K562 (cell line): ENCODE measurements around the gene TMEM174. TPM values are rescaled to one million over a fixed set of nuclear protein-coding genes. Genes with fewer than 3 reads are reported as not detected.

Experiments used
- ATAC-seq: fragments of 200-7000 bp; cut with Tn5 transposase; 3 replicates; pipeline ENCODE4 v1.9.1; 2020; ENCODE audit warnings: moderate library complexity
- BruUV-seq: library from RNA; stranded (reverse); fragments of 400-500 nt; replicated peaks from 2 replicates; lab custom pipeline; 2021; lab: Mats Ljungman, UMichigan
- CTCF ChIA-PET: fragments of 300-600 bp; formaldehyde crosslinking; extraction: SDS; loops from one replicate; lab custom pipeline; 2021; ENCODE audit warnings: low intra/inter-chr PET ratio; lab: Yijun Ruan, JAX
- POLR2A ChIA-PET: fragments of 300-600, 350-650 bp; sonication (Branson Sonifier 250); formaldehyde crosslinking; extraction: SDS; loops from one replicate; lab custom pipeline; 2021; ENCODE audit warnings: antibody characterized with exemption, inconsistent platforms; lab: Yijun Ruan, JAX
- DNase-seq, 4 experiments: peaks; one replicate each; pipeline versions ENCODE4 v3.0.0 to v3.0.0-alpha.2; 2011 to 2018; ENCODE audit warnings: low spot score in 3 of 4, mixed read lengths in 3 of 4; ENCODE audit errors: extremely low read depth in 1 of 4
- FAIRE-seq: peaks from 2 replicates; lab custom pipeline; 2011; peaks lifted over from hg19 to GRCh38; lab: Jason Lieb, UNC
- H2AFZ ChIP-seq: 2 replicates; pipeline ENCODE4 v1.6.0; 2011; ENCODE audit warnings: low read depth, low read length, control low read depth, inconsistent platforms
- H3K27ac ChIP-seq: fragments of 200-600 bp; 3 replicates; pipeline ENCODE4 v1.8.0; 2011; ENCODE audit warnings: low read depth, mild to moderate bottlenecking, control low read depth, inconsistent platforms, low read length, moderate library complexity, mixed read lengths; ENCODE audit errors: extremely low read depth
- H3K27me3 ChIP-seq, 2 experiments: fragments of 300-600 bp in 1 of 2; 2 replicates in 1 of 2; 3 replicates in 1 of 2; pipeline versions ENCODE4 v1.6.0 to v1.8.0; 2011; ENCODE audit warnings: inconsistent platforms in 2 of 2, low read length in 2 of 2, mild to moderate bottlenecking in 1 of 2, mixed read lengths in 1 of 2, moderate library complexity in 1 of 2; ENCODE audit not compliant: control insufficient read depth in 2 of 2, insufficient read depth in 2 of 2
- H3K36me3 ChIP-seq: fragments of 300-600 bp; 3 replicates; pipeline ENCODE4 v1.8.0; 2011; ENCODE audit warnings: mild to moderate bottlenecking, low read length, inconsistent platforms; ENCODE audit not compliant: control insufficient read depth, insufficient read depth
- H3K4me1 ChIP-seq, 2 experiments: fragments of 200-600 bp in 1 of 2; replicated peaks in 1 of 2; 2 replicates in 1 of 2; 3 replicates in 1 of 2; pipeline versions ENCODE4 v1.5.1 to v1.8.0; 2011; ENCODE audit warnings: inconsistent platforms in 2 of 2, low read length in 2 of 2, mild to moderate bottlenecking in 1 of 2, mixed read lengths in 1 of 2, moderate library complexity in 1 of 2; ENCODE audit not compliant: control insufficient read depth in 2 of 2, insufficient read depth in 2 of 2
- H3K4me2 ChIP-seq: 2 replicates; pipeline ENCODE4 v1.6.1; 2011; ENCODE audit warnings: low read length, control low read depth, inconsistent platforms, mixed read lengths; ENCODE audit not compliant: insufficient read depth
- H3K4me3 ChIP-seq: fragments of 200-600 bp; sonication (generic), shearing (Covaris generic); 2 replicates; pipeline ENCODE4 v1.5.1; 2016; ENCODE audit warnings: control low read depth, inconsistent platforms
- H3K79me2 ChIP-seq: fragments of 200-600 bp; 3 replicates; pipeline ENCODE4 v1.8.0; 2011; ENCODE audit warnings: low read length, inconsistent platforms; ENCODE audit not compliant: control insufficient read depth, insufficient read depth
- H3K9ac ChIP-seq, 2 experiments: 2 replicates each; pipeline versions ENCODE4 v1.6.0 to v1.6.1; 2011; ENCODE audit warnings: low read depth in 2 of 2, low read length in 2 of 2, control low read depth in 1 of 2, inconsistent platforms in 1 of 2, mild to moderate bottlenecking in 1 of 2, mixed read lengths in 1 of 2; ENCODE audit not compliant: insufficient read depth in 1 of 2
- H3K9me1 ChIP-seq: one replicate; pipeline ENCODE4 v1.6.0; 2011; ENCODE audit warnings: inconsistent platforms, mild to moderate bottlenecking, low read length, moderate library complexity; ENCODE audit not compliant: control insufficient read depth, insufficient read depth
- H3K9me3 ChIP-seq: replicated peaks from 2 replicates; pipeline ENCODE4 v1.5.1; 2011; ENCODE audit warnings: low read depth, low read length, inconsistent platforms; ENCODE audit not compliant: control insufficient read depth, insufficient read depth
- H4K20me1 ChIP-seq: replicated peaks from 2 replicates; pipeline ENCODE4 v1.6.1; 2011; ENCODE audit warnings: low read length, inconsistent platforms, mixed read lengths; ENCODE audit not compliant: control insufficient read depth, insufficient read depth
- CHD1 ChIP-seq: fragments of 200-600 bp; sonication (generic); IDR thresholded peaks from one replicate; pipeline ENCODE4 v1.6.1; 2012; ENCODE audit warnings: mild to moderate bottlenecking, moderate library complexity, low read length, inconsistent platforms
- DDX20 ChIP-seq: fragments of 450-650 bp; IDR thresholded peaks from 2 replicates; pipeline ENCODE4 v1.6.1; 2016; ENCODE audit warnings: missing genetic modification characterization, low read depth, mild to moderate bottlenecking, missing compliant biosample characterization, moderate library complexity
- ELF4 ChIP-seq: fragments of 450-650 bp; formaldehyde crosslinking; IDR thresholded peaks from 2 replicates; pipeline ENCODE4 v1.4.0; 2022; ENCODE audit warnings: missing genetic modification characterization
- HDGF ChIP-seq: fragments of 450-650 bp; IDR thresholded peaks from 2 replicates; pipeline ENCODE4 v1.6.1; 2016
- JUNB ChIP-seq: fragments of 450-650 bp; formaldehyde crosslinking; conservative IDR thresholded peaks from 2 replicates; pipeline ENCODE4 v1.4.0; 2020; ENCODE audit warnings: mild to moderate bottlenecking
- KAT7 ChIP-seq: sonication (generic); formaldehyde crosslinking; IDR thresholded peaks from 2 replicates; pipeline ENCODE4 v1.8.0; 2022; ENCODE audit warnings: missing genetic modification reagents, mild to moderate bottlenecking, borderline replicate concordance
- NFE2 ChIP-seq: IDR thresholded peaks from 2 replicates; pipeline ENCODE4 v1.6.1; 2014; ENCODE audit warnings: antibody characterized with exemption, low read depth
- NUFIP1 ChIP-seq: fragments of 450-650 bp; IDR thresholded peaks from 2 replicates; pipeline ENCODE4 v1.6.1; 2018; ENCODE audit not compliant: partially characterized antibody
- PCBP1 ChIP-seq: fragments of 200-400 bp; formaldehyde crosslinking; IDR thresholded peaks from 2 replicates; pipeline ENCODE4 v1.6.1; 2018; ENCODE audit warnings: mild to moderate bottlenecking, low read depth, low read length; ENCODE audit not compliant: poor library complexity, severe bottlenecking
- POLR2AphosphoS2 ChIP-seq: IDR thresholded peaks from 2 replicates; pipeline ENCODE4 v1.6.1; 2012; ENCODE audit warnings: low read length, improper control_type of control experiment
- POLR2G ChIP-seq: fragments of 200-400 bp; formaldehyde crosslinking; IDR thresholded peaks from 2 replicates; pipeline ENCODE4 v1.6.1; 2017; ENCODE audit warnings: low read depth, mild to moderate bottlenecking, antibody characterized with exemption, low read length, moderate library complexity
- ZNF184 ChIP-seq: sonication (generic); formaldehyde crosslinking; IDR thresholded peaks from 2 replicates; pipeline ENCODE4 v1.5.0; 2020; ENCODE audit warnings: missing genetic modification reagents
- ZNF217 ChIP-seq: sonication (generic); formaldehyde crosslinking; IDR thresholded peaks from 2 replicates; pipeline ENCODE4 v1.8.0; 2022; ENCODE audit warnings: mild to moderate bottlenecking, missing genetic modification reagents
- ZNF280A ChIP-seq: fragments of 450-650 bp; IDR thresholded peaks from 2 replicates; pipeline ENCODE4 v1.6.1; 2018; ENCODE audit warnings: mild to moderate bottlenecking, low read depth; ENCODE audit not compliant: partially characterized antibody
- WGBS: fragments of 100-300 bp; shearing (Covaris generic); methylation state at CpG from one replicate; pipeline ENCODE4 v1.1.6; 2016; ENCODE audit warnings: low coverage, mixed read lengths; ENCODE audit not compliant: insufficient coverage; ENCODE audit errors: missing lambda C conversion rate; 5-methylcytosine and 5-hydroxymethylcytosine counted together
- in situ Hi-C: fragments of 300-500 bp; cut with MboI; formaldehyde crosslinking; loops from 4 replicates; pipeline ENCODE4 v1.15.0; 2018; ENCODE audit warnings: inconsistent platforms, mixed read lengths
- intact Hi-C: fragments of 100-400 bp; cut with micrococcal nuclease; formaldehyde crosslinking; loops from 2 replicates; pipeline ENCODE4 v1.14.2; 2022
- polyA plus RNA-seq, 8 experiments: library from polyadenylated mRNA; depleted of rRNA in 4 of 8; stranded (reverse) in 5 of 8; unstranded in 3 of 8; fragments of >200 nt; fragmentation: Nextera tagmentation in 2 of 8; fragmentation: Illumina TruSeq in 1 of 8; extraction: Ambion mirVana in 2 of 8; extraction: Trizol in 1 of 8; gene quantifications; 2 replicates each; pipeline versions ENCODE4 v1.2.1 to v1.2.3, GENCODE V29; 2011 to 2014; ENCODE audit warnings: inconsistent platforms in 1 of 8, missing spikeins in 1 of 8
- total RNA-seq, 7 experiments: library from RNA; depleted of rRNA in 6 of 7; stranded (reverse); fragments of >200 nt in 6 of 7; fragmentation: Illumina TruSeq in 2 of 7; extraction: Trizol in 2 of 7; gene quantifications; 2 replicates each; pipeline versions ENCODE4 v1.2.1 to v1.2.3, GENCODE V29; 2011 to 2021; ENCODE audit warnings: low replicate concordance in 1 of 7
- TF ChIP-seq, protein P1 (sequence below): conservative IDR thresholded peaks from 2 replicates; pipeline ENCODE4 v1.6.1; 2011; ENCODE audit warnings: low read depth, mild to moderate bottlenecking, low read length; ENCODE audit not compliant: control insufficient read depth

The TMEM174 gene
- total and polyA plus RNA-seq, 9 of the 15 experiments (the other 6 are each of a cell fraction or from before 2014, with no cell fraction given) = not detected

GRCh38 chr5:73214996-73215395, 42.0 kb downstream of the TMEM174 start:
- Histone ChIP-seq H3K9ac (no peak overlapping the region), H3K4me2 (no peak overlapping the region), H3K9me3 (no peaks in the 10 kb centered on the region; the same call in 1 of the 2 replicates), H3K9me1 (no peaks in the 10 kb centered on the region), H3K79me2 (no peaks in the 10 kb centered on the region), H3K36me3 (no peaks in the 10 kb centered on the region), H3K27ac (no peak overlapping the region), H3K27me3 (peaks cover 15 to 35% of the 10 kb centered on the region in 2 experiments), H2AFZ (no peak overlapping the region), H3K4me1 (peaks cover 5 to 10% of the 10 kb centered on the region in 2 experiments; a peak in 3 of 5 replicates), H3K4me3 (no peak overlapping the region), H4K20me1 (0 out of 2 replicates have a peak, but pooled peaks cover 4% of the 10 kb centered on the region)
- no peak for FAIRE-seq
- BruUV-seq = no TSS peak
- intact Hi-C loops (loop anchor here (5.0 kb wide), 2 partner anchors 222 to 237 kb away; no protein-coding TSS in a partner anchor), in situ Hi-C loops (no loop called here)
- CTCF ChIA-PET = no interaction called here
- WGBS = 0% methylated on average over 6 of the region's 6 CpGs
- TF ChIP-seq ELF4 (CRISPR knock-in tag) (no peak), ZNF184 (no peak), NUFIP1 (no peak), HDGF (no peak), NFE2 (no peak), PCBP1 (no peak), POLR2G (no peak), POLR2AphosphoS2 (no peak), KAT7 (no peak), JUNB (no peak), ZNF217 (CRISPR knock-in tag) (no peak), DDX20 (tag) (no peak), ZNF280A (no peak), CHD1 (no peak)
- TF ChIP-seq, protein P1, sequence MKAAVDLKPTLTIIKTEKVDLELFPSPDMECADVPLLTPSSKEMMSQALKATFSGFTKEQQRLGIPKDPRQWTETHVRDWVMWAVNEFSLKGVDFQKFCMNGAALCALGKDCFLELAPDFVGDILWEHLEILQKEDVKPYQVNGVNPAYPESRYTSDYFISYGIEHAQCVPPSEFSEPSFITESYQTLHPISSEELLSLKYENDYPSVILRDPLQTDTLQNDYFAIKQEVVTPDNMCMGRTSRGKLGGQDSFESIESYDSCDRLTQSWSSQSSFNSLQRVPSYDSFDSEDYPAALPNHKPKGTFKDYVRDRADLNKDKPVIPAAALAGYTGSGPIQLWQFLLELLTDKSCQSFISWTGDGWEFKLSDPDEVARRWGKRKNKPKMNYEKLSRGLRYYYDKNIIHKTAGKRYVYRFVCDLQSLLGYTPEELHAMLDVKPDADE = no peak
- ATAC-seq = no peak
- POLR2A ChIA-PET = interaction anchor here (0.5 to 2.0 kb wide), 4 partner anchors 16 to 867 kb away, joined by 3 to 7 read pairs (median 4); no protein-coding TSS in a partner anchor
- no peak for DNase-seq
